Ammon's horn (tissue), 1 donor: ENCODE results near the gene MYEOV.
A peak's percentile ranks its signal among the peaks of the same experiment; 100 is the strongest.

ENCODE experiments used
- DNase-seq: peaks from one replicate; pipeline ENCODE4 v3.0.0-alpha.2; 2016; ENCODE audit warnings: low spot score

Gene MYEOV

GRCh38 chr11:69301455-69302401 is 7.8 kb downstream of the MYEOV start:
- no peak for DNase-seq

GRCh38 chr11:69302447-69303020 is 8.6 kb downstream of the MYEOV start:
- no peak for DNase-seq

GRCh38 chr11:69303427-69303826 is 9.5 kb downstream of the MYEOV start:
- DNase-seq = no peak

GRCh38 chr11:69304258-69304657 is 10.3 kb downstream of the MYEOV start:
- DNase-seq = no peak

GRCh38 chr11:69304686-69305085 is 10.7 kb downstream of the MYEOV start:
- DNase-seq = no peak

GRCh38 chr11:69305885-69306540 is 12.1 kb downstream of the MYEOV start:
- no peak for DNase-seq

GRCh38 chr11:69306821-69307220 is 12.9 kb downstream of the MYEOV start:
- DNase-seq = no peak

- DNase-seq = no peak
These were observed 13.5 kb downstream of the MYEOV start for GRCh38 chr11:69307421-69307820.

- no peak for DNase-seq
These were observed 14.0 kb downstream of the MYEOV start for GRCh38 chr11:69307871-69308431.

- no peak for DNase-seq
These were observed 14.5 kb downstream of the MYEOV start for GRCh38 chr11:69308491-69308911.

GRCh38 chr11:69308936-69309615 is 15.1 kb downstream of the MYEOV start:
- DNase-seq = no peak

GRCh38 chr11:69309631-69310280 is 15.8 kb downstream of the MYEOV start:
- DNase-seq = no peak

GRCh38 chr11:69310351-69310750 is 16.4 kb downstream of the MYEOV start:
- no peak for DNase-seq

GRCh38 chr11:69310934-69311766 is 17.2 kb downstream of the MYEOV start:
- no peak for DNase-seq

- DNase-seq = no peak
These were observed 17.9 kb downstream of the MYEOV start for GRCh38 chr11:69311767-69312385.

GRCh38 chr11:69312453-69313404 is 18.8 kb downstream of the MYEOV start:
- peak; percentile 35 for DNase-seq

- DNase-seq = no peak
These were observed 20.0 kb downstream of the MYEOV start for GRCh38 chr11:69313992-69314391.

GRCh38 chr11:69314555-69314954 is 20.6 kb downstream of the MYEOV start:
- no peak for DNase-seq

GRCh38 chr11:69316956-69317355 is 23.0 kb downstream of the MYEOV start:
- no peak for DNase-seq
